HT-29 (cell line): ENCODE data around the gene SLC30A3. TPM values are rescaled to one million over a fixed set of nuclear protein-coding genes. Genes with fewer than 3 reads are reported as not detected.
A peak's percentile ranks its signal among the peaks of the same experiment; 100 is the strongest.
"Not testable (repeated sequence)": the region's sequence is repeated elsewhere in the genome, so short reads cannot be mapped to it uniquely, and the experiment has no call there.

ENCODE experiments used
- DNase-seq: peaks from one replicate; pipeline ENCODE4 v3.0.0-alpha.2; 2015; ENCODE audit warnings: low spot score
- total RNA-seq: library from RNA; depleted of rRNA; stranded (reverse); fragments of >200 nt; shearing (Covaris generic); gene quantifications from 2 replicates; pipeline ENCODE4 v1.2.3, GENCODE V29; 2014; rRNA removed

SLC30A3 gene, protein sequence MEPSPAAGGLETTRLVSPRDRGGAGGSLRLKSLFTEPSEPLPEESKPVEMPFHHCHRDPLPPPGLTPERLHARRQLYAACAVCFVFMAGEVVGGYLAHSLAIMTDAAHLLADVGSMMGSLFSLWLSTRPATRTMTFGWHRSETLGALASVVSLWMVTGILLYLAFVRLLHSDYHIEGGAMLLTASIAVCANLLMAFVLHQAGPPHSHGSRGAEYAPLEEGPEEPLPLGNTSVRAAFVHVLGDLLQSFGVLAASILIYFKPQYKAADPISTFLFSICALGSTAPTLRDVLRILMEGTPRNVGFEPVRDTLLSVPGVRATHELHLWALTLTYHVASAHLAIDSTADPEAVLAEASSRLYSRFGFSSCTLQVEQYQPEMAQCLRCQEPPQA
- total RNA-seq = not detected in 2 replicates

DNA sequence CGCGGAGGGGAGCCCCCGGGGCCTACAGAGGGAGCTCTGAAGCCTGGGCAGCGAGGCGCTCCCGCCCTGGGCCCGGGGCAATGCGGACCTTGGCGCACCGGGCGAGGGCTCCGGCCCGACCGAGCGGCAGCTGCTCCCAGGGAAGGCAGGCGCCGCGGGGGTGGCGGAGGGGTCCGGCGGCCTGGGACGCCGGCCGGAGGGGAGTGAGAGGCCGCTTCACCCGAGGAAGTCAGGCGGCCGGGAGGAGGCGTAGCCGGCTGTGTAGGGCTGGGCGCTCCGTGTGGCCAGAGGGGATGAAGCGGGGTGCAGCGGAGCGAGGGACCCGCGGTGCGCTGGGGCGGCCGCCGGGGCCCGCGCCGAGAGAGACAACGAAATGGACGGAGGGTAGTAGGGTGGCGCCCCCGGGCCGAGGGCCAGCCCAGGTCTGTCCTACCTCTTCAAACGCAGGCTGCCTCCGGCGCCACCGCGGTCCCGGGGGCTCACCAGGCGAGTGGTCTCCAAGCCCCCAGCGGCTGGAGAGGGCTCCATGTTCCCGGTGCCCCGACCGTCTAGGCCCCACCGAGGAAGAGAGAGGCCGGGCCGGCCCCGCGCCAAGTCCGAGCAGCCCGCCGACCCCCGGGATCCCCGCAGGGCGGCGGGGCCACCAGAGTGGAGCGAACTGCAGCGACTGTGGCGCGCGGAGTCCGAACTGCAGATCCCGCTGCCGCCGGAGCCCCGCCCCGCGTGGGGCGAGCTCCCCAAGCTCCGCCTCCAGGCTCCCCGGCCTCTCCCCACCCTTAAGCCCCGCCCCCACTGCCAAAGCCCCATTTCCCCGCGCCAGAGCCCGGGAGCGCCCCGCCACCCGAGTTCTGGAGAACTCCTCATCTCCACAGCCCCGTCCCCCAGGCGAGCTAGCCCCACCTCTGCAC is at the start of gene SLC30A3:
SLC30A3 (minus strand) TSS at position 669 of the 908 bp plus-strand sequence; CDS start at position 528, 141 bp downstream.
- no peak for DNase-seq

GRCh38 chr2:27312152-27312551 is 49.3 kb upstream of the SLC30A3 start:
- no peak for DNase-seq

DNA sequence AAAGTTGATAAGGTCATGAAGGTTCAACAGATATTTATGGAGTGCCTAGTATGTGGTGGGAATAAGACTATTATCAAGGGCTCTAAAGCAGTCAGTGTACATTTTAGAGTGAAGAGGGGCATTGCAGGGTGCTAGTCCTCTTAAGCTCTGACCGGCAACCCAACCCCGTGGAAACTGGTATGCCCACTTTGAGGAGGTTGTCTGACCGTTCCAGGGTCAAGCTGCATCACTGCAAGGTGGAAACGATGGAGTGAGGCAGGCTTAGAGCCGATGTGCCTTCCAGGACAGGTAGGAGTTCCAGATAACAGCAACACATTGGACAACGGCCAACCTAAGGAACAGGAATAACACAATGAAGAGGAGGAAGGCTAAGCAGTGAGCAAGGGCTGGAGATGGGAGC is 46.8 kb upstream of the SLC30A3 start:
- no peak for DNase-seq

DNA sequence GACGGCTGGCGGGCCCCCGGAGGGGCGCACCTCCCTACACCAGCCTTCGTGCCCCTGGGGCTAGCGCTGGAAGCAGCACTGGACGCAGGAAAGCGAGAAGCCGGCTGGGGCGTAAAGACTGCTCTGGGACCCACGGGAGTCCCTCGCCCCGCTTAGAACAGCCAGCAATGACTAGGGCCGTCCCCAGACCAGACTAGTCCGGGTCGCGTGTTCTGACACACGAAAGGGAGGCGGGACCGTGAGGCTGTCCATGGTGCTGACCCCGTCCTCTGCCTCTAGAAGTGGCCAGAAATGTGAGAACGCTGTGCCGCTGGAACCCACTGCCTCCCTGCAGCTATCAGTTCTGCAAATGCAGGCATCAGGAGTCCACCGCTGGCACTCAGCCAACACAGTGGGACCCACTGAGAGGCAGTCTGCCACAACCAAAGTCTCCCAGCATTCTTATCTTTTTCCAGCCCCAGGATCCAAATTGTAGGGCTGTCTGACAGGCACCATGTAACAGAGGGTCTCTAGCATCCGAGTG is 45.6 kb upstream of the SLC30A3 start, which contains the start of gene UCN:
UCN (minus strand) TSS at position 87 of the 523 bp plus-strand sequence. CDS start 550 bp downstream, outside the sequence.
- DNase-seq = no peak

- no peak for DNase-seq
Observed at GRCh38 chr2:27307545-27308358, 44.9 kb upstream of the SLC30A3 start.

DNA sequence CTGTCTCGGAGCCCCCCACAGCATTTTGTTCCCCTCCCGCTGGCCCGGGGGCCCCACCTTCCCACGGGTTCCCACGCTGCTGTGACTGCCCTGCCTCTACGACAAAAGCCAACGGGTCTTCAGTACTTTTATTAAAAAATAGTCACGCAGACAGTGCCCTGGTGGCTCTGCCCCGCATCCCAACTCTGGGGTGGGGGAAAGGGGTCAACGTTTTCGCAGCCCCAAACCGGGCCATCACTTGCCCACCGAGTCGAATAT is 44.4 kb upstream of the SLC30A3 start:
- no peak for DNase-seq

DNA sequence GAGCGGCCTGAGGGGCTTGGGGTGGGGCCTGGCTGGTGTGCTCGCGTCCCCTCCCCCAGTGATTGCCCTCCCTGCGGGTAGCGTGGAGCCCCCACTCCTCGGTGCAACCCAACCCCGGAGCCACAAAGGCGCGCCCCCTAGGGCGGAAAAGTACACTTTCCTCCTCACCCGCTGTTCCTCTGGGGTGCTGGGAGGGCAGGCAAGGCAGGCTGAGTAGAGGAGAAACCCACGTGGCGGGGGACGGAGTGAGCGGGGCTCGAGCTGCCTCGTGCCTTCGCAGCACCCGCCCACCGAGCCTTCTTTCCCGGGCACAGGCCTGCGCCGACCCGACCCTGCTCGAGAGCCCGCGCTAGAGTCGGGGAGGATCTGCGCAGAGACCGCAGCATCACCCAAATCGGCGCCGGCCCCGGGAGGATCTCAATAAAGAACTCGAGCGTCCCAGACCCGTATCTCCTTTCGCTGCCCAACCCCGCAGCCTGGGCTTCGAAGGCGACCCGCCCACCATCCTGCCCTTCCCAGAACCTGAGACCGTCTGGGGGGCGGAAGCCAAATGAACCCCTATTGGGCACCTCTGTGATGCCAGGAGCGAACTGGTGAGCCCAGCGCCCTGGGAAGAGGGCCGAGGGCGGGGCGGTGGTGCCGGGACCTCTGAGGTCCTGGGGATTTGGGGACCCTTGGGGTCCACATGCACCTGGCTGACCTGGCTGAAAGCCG is 43.9 kb upstream of the SLC30A3 start:
- DNase-seq = no peak

GRCh38 chr2:27306136-27306535 is 43.3 kb upstream of the SLC30A3 start:
- no peak for DNase-seq

DNA sequence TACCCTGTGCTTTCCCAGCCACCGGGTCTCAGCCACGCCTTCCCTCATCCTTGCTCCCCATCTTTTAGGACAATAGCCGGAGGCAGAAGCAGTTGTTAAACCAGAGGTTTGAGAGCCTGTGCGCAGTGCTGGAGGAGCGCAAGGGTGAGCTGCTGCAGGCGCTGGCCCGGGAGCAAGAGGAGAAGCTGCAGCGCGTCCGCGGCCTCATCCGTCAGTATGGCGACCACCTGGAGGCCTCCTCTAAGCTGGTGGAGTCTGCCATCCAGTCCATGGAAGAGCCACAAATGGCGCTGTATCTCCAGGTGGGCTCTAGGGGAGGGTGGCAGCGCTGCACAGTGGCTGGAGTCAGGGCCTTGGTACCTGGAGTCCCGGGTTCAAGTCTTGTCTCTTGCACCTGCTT is 42.7 kb upstream of the SLC30A3 start:
- DNase-seq = no peak

DNA sequence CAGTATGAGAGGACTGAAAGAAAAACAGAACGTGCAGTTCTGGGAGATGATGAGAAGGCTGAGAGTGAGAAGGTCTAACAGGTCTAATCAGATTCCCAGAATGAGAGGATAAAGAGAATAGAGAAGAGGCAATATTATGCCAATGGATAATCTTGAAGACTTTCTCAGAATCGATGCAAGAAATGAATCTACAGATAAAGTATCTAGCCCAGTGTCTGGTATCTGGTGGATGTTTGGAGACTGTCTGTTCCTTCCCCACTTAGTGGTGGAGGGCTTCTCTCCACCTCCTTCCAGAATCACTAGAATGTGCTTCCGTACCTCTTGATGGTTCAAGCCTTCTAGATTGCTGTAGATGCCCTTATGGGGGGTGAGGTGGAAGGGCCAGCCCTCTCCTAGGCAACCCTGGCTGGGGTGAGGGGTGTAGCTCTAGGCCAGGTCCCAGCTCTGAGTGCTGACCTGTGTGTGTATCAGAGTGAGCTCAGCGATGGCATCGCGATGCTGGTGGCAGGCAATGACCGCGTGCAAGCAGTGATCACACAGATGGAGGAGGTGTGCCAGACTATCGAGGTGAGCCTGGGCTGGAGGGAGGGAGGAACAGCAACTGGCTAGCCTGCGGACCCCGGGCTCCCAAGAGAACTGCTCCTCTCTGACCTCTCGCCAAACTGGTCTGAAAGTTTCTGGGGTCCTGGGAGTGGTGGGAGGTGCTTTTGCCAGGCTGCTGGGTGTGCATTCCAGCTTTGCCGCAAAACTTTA is 41.8 kb upstream of the SLC30A3 start:
- no peak for DNase-seq

DNA sequence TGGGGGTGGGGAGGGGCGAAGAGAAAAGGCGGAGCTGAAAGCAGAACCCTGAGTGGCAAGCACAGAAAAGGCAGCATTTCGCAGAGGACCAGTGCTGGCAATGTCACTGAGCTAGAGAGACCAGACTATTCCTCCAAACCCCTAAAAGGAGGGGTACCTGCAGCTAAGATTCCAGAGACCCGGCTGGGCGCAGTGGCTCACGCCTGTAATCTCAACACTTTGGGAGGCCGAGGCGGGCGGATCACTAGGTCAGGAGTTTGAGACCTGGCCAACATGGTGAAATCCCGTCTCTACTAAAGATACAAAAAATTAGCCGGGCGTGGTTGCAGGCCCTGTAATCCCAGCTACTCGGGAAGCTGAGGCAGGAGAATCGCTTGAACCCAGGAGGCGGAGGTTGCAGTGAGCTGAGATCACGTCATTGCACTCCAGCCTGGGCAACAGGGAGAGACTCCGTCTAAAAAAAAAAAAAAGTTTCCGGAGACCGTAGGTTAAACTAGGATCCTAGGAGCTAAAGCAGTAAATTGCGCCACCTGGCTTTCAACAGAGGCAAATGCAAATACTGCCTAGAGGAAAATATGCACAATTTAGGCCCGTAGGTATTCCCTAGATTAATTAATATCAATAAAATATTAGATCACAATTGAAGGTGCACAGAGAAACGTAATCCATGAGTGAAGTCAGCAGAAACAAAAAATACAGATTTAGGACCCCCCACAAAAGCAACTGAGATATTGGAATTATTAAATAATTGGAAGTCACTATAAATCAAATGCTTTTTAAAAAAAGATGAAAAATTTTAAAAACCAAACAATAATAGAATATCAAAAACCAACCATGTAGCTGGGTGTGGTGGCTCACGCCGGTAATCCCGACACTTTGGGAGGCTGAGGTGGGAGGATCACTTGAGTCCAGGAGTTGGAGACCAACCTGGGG is 40.5 kb upstream of the SLC30A3 start:
- DNase-seq = peak; percentile 73

DNA sequence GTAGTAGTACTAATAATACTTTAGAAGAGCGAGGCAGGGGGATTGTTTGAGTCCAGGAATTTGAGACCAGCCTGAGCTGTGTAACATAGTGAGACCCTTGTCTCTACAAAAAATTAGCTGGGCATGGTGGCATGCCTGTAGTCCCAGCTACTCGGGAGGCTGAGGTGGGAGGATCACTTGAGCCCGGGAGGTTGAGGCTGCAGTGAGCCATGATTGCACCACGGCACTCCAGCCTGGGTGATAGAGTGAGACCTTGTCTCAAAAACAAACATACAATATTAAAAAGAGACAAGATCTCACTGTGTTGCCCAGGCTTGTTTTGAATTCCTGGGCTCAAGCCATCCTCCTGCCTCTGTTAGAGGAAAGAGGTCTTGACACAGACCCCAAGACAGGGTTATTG is 37.8 kb upstream of the SLC30A3 start:
- not testable (repeated sequence) for DNase-seq

DNA sequence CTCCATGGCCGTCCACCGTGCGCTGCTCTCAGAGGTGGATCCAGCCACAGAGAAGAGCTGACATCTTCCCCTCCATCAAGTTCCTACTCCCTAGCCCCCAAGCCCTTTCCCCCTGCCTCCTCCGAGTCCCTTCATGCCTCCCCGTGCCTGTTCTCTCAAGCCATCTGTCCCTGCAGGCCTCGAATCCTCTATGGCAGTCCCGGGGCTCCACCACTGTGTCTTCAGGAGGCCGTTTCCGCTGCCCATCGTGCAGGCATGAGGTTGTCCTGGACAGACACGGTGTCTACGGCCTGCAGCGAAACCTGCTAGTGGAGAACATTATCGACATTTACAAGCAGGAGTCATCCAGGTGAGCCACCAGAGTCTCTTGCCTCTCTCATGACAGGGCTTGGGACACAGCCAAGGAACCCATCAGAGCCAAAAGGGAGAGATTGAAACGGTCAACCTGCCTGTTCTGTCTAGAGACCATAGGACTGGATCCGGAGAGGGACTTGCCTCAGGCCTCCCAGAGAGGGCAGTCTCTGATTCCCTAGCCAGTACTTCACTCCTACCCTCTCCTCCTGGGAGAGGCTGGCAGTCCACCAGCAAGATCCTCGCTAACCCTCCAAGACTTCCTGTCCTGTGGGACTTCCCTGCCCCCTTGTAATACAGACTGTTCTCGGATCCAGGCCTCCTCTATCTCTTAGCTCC is 35.7 kb upstream of the SLC30A3 start:
- DNase-seq = no peak

DNA sequence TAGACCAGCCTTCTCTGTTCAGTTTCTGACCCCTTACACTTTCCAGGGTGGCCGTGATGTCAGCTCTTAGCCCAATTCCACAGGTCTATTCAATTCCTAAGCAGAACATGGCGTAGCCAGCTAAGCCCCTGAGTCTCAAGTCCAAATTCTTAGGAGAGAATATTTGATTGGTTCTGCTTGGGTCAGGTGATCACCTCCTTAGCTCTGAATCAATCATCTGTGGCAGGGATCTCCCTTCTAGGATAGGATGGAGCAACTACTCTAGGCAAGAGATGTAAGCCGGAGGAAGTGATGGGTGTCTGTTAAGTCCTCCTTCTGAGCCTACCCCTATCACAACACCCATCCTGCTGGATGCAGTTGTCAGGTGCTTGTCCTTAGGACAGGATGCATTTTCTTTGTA is 34.3 kb upstream of the SLC30A3 start:
- no peak for DNase-seq

DNA sequence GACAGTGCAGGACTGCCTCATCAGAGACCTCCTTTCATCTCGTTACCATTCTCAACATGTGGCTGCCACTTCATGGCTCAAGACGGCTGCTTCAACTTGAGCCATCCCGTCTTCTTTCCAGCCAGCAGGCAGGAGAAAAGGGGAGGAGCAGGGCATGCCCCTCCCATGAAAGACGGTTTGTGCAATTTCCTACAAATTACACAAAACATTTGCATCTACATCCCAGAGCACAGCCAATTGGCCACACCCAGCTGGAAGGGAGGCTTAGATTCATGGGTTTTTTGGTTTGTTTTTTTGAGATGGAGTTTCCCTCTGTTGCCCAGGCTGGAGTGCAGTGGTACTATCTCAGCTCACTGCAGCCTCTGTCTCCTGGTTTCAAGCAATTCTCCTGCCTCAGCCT is 33.6 kb upstream of the SLC30A3 start:
- DNase-seq = no peak

DNA sequence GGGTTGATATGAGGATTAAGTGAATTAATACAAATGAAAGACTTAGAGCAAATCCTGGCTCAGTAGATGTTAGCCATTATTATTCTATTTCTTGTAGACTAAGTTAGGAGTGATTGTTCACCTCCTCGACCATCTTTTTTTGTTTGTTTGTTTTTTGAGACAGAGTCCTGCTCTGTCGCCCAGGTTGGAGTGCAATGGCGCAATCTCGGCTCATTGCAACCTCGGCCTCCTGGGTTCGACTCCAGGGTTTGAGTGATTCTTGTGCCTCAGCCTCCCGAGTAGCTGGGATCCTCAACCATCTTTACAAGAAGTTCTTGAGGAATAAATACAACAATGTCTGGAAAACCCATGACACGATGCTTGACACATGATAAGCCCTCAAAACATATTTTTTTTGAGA is 32.1 kb upstream of the SLC30A3 start:
- no peak for DNase-seq

DNA sequence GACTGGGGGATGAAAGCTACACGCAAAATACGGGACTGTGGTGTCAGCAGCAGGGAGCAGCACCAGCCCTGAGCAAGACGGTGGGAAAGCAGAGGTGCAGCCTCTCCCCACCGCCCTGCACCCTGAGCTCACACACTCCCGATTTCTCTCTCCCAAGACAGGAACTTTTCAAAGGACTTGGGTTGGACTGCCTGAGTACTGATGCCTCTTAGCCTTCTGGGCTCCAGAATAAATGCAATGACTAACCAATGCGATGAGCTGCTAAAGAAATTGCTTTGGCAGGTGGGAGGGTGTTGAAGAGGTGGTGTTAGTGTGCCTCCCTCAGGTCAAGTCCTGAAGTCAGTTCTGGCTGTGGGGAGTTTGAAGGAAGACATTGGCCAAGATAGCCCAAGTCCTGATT is 29.0 kb upstream of the SLC30A3 start:
- no peak for DNase-seq

DNA sequence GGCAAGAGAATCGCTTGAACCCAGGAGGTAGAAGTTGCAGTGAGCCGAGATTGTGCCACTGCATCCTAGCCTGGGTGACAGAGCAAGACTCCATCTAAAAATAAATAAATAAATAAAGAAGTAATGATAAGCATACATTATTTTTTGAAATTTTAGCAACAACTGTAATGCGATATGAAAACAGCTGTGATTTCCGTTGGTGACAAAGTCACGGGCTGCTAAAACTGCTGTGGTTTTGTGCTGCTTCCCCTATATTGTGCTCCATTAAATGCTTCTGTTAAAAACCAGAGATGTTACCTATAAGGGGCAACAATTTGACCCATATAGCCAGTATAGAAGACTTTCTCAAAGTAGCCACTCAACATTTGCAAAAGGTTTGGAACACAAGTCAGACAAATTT is 27.7 kb upstream of the SLC30A3 start:
- no peak for DNase-seq

DNA sequence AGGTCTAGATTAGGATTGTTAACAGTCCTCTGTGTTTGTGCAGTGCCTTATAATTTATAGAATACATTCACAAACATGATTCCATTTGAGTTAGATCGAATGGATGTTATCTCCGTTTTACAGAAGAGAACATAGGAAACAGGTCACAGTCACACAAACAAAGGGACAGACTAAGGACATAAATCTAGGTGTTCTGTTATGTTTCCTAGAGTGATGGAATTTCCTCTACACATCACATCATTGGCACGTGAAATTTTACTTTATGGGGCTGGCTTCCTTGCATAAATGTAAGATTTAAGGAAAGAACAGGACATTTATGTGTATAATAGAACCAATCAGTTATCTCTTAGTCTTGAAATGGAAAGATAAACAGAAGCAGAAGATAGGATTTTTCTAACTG is 25.8 kb upstream of the SLC30A3 start:
- DNase-seq = no peak
